ENCODE results near the gene CELA1.

Gene CELA1

GRCh38 chr12:51386351-51386750 lies 39.9 kb upstream of the CELA1 start:
- Mint-ChIP-seq H3K9me3 (no peaks in the 10 kb centered on the region), H3K27ac (no peak overlapping the region), H3K36me3 (ENCODE audit: low read depth) (no peaks in the 10 kb centered on the region), H3K27me3 (ENCODE audit: low read depth, poor library complexity) (peaks cover 27% of the 10 kb centered on the region), H3K4me1 (peaks cover 54% of the 10 kb centered on the region), H3K4me3 (no peak overlapping the region)
- DNase-seq = no peak
- no peak for TF ChIP-seq CTCF (IDR thresholded peaks at IDR 0.05)

GRCh38 chr12:51383269-51383905 lies 36.9 kb upstream of the CELA1 start:
- peaks cover 12% of the 10 kb centered on the region for H3K27me3 Mint-ChIP-seq (ENCODE audit: low read depth, poor library complexity)

GRCh38 chr12:51382173-51382572 lies 35.7 kb upstream of the CELA1 start:
- Mint-ChIP-seq H3K27me3 (ENCODE audit: low read depth, poor library complexity) (peaks cover 7% of the 10 kb centered on the region), H3K36me3 (ENCODE audit: low read depth) (no peaks in the 10 kb centered on the region), H3K4me3 (no peak overlapping the region), H3K27ac (no peak overlapping the region), H3K9me3 (no peaks in the 10 kb centered on the region), H3K4me1 (peaks cover 46% of the 10 kb centered on the region)
- no peak for TF ChIP-seq CTCF (IDR thresholded peaks at IDR 0.05)
- no peak for DNase-seq

More at GRCh38 chr12:51383269-51383905, 36.9 kb upstream of the CELA1 start:
- peaks cover 43% of the 10 kb centered on the region for H3K4me1 Mint-ChIP-seq
- TF ChIP-seq CTCF (IDR thresholded peaks at IDR 0.05) = no peak
- H3K27ac Mint-ChIP-seq = no peak overlapping the region
- H3K36me3 Mint-ChIP-seq (ENCODE audit: low read depth) = no peaks in the 10 kb centered on the region
- DNase-seq = no peak
- no peak overlapping the region for H3K4me3 Mint-ChIP-seq
- H3K9me3 Mint-ChIP-seq = no peaks in the 10 kb centered on the region

- peaks cover 7% of the 10 kb centered on the region for H3K27me3 Mint-ChIP-seq (ENCODE audit: low read depth, poor library complexity)
Observed at GRCh38 chr12:51381226-51382079, 35.0 kb upstream of the CELA1 start.

GRCh38 chr12:51379571-51379970 lies 33.1 kb upstream of the CELA1 start:
- Mint-ChIP-seq H3K4me1 (peaks cover 45% of the 10 kb centered on the region), H3K36me3 (ENCODE audit: low read depth) (no peaks in the 10 kb centered on the region), H3K27ac (no peak overlapping the region), H3K4me3 (no peak overlapping the region), H3K9me3 (no peaks in the 10 kb centered on the region), H3K27me3 (ENCODE audit: low read depth, poor library complexity) (peaks cover 7% of the 10 kb centered on the region)
- DNase-seq = no peak
- no peak for TF ChIP-seq CTCF (IDR thresholded peaks at IDR 0.05)

More at GRCh38 chr12:51381226-51382079, 35.0 kb upstream of the CELA1 start:
- no peak for DNase-seq
- Mint-ChIP-seq H3K4me1 (peaks cover 41% of the 10 kb centered on the region), H3K9me3 (no peaks in the 10 kb centered on the region), H3K36me3 (ENCODE audit: low read depth) (no peaks in the 10 kb centered on the region), H3K4me3 (no peak overlapping the region), H3K27ac (no peak overlapping the region)
- TF ChIP-seq CTCF (IDR thresholded peaks at IDR 0.05) = no peak

All from nephron progenitor cell (in vitro differentiated cells).